SK-N-DZ (cell line): Measurements from ENCODE around the gene STUM.

Experiments used
- DNase-seq: peaks from one replicate; pipeline ENCODE4 v3.0.0-alpha.2; 2015; ENCODE audit warnings: low spot score

Gene STUM

DNA sequence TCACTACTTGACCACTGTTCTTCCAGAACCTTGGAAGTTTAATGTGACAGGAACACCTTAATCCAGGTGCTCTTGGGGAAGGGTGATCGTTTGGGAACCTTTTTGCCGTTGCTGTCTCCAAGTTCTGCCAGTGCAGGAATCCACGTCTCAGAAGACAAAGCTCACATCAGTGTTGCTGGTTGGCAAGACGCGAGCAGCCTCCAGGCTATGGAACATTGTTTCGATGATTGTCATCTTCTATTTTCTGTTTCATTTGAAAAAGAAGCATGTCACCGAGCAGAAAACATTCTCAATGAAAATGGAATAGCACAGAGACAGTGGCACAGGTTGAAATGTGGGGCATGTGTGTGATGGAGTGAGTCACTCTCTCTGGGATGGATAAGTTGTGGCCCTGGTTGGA lies 11.7 kb downstream of the STUM start:
- DNase-seq = no peak

GRCh38 chr1:226562989-226563388 lies 14.4 kb downstream of the STUM start:
- no peak for DNase-seq

DNA sequence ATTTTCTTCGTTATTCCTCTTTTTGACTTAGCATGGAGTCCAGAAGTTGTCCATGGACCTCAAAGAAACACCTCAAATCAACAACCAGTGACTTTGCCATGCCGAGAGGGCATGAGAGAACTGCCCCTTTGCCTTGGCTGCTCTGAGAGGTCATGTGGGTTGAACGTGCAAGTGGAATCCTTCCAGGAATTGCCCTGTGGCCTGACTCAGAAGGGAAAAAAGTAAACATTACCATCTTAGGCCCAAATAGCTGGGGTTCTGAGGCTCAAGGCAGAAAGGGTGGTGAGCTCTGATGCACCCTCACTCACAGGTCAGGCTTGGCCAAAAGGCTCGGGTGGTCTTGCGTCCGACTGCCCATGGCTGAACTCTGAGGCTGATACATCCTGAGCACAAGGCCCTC lies 15.1 kb downstream of the STUM start:
- no peak for DNase-seq

DNA sequence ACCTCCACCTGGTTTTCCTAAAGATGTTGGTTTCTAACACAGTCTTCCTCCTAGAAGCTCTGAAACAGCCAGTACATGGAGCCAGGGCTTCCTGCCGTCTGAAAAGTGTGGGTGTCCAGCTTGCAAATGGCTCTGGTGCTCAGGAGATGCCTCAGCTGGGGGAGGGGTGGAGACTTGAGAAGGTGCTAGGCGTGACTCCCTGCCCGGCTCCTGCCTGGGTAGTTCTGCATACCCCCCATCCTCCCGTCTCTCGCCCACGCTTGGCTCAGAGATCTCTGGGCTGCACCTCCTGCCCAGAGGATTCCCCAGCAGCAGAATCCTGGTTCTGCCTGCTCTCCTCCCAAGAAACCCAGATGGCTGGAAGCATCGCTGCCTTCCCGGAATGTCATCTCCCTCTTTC lies 16.9 kb downstream of the STUM start:
- DNase-seq = no peak

DNA sequence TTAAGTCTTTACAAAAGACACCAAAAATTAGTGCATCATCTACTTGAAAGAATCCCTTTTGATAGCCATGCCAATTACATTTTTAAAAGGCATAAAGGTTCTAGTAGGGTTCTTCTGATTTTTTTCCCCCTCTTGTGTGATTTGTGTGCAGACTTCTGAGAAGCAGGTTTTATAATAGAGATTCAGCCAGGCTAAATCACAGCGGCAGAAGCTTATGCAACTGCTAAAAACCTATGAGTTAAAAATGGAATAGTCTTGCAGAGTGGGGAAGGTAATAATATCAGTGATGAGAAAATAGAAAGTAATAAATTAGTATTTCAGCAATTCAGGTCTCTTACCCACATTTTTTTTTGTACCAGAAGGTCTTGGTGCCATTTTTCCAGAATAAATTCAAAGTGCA lies 17.7 kb downstream of the STUM start:
- DNase-seq = no peak

GRCh38 chr1:226566760-226567159 lies 18.2 kb downstream of the STUM start:
- no peak for DNase-seq

GRCh38 chr1:226568077-226568831 lies 19.7 kb downstream of the STUM start:
- no peak for DNase-seq

- no peak for DNase-seq
Measured at GRCh38 chr1:226568975-226569741, 20.6 kb downstream of the STUM start.

GRCh38 chr1:226569879-226570547 lies 21.4 kb downstream of the STUM start:
- DNase-seq = peak; percentile 11

GRCh38 chr1:226571893-226572292 lies 23.3 kb downstream of the STUM start:
- no peak for DNase-seq

- DNase-seq = no peak
Measured at GRCh38 chr1:226572325-226572726, 23.8 kb downstream of the STUM start.

DNA sequence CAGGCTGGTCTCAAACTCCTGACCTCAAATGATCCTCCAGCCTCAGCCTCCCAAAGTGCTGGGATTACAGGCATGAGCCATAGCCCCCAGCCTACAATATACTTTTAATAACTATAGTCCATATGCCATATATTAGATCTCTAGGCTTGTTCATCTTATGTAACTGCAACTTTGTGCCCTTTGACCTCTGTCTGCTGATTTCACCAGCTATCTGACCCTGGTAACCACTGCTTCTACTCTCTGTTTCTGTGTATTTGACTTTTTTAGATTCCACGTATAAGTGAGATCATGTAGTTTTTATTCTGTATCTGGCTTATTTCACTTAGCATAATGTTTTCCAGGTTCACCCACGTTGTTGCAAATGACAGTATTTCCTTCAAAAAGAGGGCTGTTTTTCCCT lies 25.5 kb downstream of the STUM start:
- DNase-seq = no peak

- DNase-seq = no peak
Measured at GRCh38 chr1:226574591-226575435, 26.2 kb downstream of the STUM start.

- DNase-seq = no peak
Measured at GRCh38 chr1:226575436-226575720, 26.8 kb downstream of the STUM start.

DNA sequence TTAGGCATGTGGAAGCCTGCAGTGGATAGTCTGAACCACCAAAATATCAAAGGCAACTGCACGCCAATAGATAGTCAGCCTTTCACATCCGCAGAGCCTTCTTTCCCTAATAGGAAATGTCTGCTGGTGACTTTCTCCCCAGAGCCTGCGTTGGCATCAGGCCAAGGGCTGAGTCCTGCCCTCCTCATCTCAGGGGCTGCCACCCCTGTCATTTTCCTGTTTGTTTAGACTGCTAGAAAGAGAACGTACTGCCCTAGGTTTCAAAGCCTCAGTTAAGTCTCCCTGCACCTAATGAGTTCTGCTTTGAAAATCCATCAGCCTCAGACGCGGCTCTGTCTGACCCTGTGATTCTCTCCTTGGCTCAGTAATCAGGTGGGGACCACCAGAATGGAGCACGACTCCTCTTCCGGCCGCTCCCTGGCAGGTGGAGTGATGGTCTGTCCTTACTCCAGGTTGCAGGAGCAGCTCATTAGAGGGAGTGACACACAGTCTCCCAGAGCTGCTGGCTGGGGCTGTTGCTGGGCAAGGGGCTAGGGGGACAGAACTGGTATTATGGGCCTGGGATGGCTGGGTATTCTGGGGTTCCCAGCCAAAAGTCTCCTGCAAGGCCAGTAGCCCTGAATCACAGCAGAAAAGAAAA lies 27.3 kb downstream of the STUM start:
- DNase-seq = no peak

GRCh38 chr1:226576601-226577000 lies 28.0 kb downstream of the STUM start:
- no peak for DNase-seq

DNA sequence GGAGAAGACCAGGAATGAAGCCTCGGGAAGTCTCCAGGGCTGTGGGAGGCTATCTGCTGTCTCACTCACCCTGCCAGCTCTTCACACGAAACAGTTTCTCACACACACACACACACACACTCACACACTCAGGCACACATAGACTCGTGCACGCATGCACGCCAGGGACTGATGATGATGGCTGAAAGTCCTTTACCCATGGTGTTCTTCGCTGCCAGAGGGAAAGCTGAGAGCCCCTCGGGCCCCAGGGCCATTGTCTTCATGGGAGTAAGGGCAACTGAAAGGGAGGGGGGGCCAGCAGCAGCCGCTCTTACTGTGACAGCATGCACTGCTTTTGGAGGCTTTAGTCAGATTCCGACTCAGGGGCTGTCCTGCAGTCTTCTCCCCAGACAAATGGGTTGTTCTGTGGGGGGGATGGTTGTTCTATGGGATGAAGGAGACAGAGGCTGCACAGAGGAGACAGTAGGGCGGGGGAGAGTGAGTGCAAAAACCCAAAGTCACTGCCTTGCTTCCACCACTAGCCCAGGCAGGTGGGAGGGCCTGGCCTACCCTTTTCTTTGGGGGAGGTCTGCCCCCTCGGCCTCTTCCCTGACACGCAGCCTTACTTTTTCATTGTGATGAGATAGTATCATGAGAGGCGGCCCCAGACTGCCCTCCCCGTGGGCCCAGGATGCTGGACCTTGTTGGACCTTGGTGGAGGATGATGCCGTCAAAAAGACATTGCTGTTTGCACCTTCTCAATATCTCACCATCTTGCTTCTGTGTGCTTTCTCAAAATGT lies 29.0 kb downstream of the STUM start:
- DNase-seq = no peak

GRCh38 chr1:226578946-226579578 lies 30.5 kb downstream of the STUM start:
- no peak for DNase-seq

DNA sequence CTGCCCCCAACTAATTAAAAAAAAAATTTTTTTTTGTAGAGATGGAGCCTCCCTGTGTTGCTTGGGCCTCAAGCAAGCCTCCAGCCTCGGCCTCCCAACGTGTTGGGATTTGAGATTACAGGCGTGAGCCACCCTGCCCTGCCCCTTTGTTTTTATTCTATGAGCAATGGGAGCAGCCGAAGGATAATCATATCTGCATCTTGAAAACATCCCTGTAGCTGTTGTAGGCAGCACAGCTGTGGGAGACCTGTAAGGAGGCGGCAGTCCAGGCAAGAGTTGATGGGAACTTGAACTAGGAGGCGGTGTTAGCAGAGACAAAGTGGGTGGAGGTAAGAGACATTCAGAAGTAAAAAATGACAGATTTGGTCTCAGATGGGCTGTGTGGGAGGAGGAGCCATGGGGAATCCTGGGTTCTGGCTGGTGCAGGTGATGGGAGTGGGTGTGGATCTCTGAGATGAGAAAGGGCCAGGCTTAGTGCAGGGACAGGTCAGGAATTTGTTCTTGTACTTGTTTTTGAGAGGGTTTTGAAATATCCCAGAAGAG lies 31.3 kb downstream of the STUM start:
- DNase-seq = no peak
